Cerebellar cortex (tissue), 1 donor: Measurements from ENCODE around the gene BLOC1S4.
"Not testable (repeated sequence)": the region's sequence is repeated elsewhere in the genome, so short reads cannot be mapped to it uniquely, and the experiment has no call there.

Source experiments
- DNase-seq: peaks from one replicate; pipeline ENCODE4 v3.0.0-alpha.2; 2015; ENCODE audit warnings: low spot score

Gene BLOC1S4

DNA sequence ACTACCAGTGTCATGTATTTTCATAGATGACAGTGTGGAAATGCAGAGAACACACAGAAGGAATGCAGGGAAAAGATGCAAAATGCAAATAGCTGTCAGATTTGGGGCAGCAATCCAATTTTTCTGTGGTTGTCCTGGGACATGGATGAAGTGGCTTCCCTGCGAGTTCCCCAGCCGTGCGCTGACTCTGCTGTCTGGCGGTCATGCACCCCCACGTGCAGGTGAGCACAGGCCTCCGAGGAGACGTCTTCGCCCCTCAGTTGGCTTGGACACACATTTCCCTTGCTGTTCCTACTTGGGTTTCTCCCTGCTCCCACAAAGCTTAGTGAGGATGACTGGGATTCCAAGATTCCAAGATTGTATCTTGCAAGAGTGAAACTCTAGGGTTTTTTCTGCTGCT lies 24.4 kb downstream of the BLOC1S4 start:
- DNase-seq: no peak

DNA sequence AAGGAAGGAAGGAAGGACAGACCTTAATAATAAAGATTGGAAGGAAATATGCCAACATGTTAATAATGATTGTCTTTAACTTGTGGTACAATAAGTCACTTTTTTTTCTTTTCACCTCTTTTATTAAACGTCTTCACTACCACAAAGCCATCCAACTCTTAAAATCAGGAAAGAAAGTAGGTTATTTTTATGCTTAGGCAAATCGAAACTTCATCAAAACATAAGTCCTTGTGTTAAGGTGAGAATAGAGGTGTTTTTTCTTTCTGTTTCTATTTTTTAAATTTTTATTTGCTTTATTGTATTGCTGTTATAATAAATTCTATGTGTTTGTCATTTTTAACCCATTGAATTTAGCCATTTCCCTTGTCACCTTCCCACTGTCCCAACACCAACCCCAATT lies 26.5 kb downstream of the BLOC1S4 start:
- DNase-seq: no peak

- no peak for DNase-seq
Measured at GRCh38 chr4:6742989-6743388, 27.0 kb downstream of the BLOC1S4 start.

GRCh38 chr4:6746721-6747293 lies 30.8 kb downstream of the BLOC1S4 start:
- DNase-seq: no peak

- no peak for DNase-seq
Measured at GRCh38 chr4:6747294-6748051, 31.5 kb downstream of the BLOC1S4 start.

- no peak for DNase-seq
Measured at GRCh38 chr4:6748286-6748685, 32.3 kb downstream of the BLOC1S4 start.

DNA sequence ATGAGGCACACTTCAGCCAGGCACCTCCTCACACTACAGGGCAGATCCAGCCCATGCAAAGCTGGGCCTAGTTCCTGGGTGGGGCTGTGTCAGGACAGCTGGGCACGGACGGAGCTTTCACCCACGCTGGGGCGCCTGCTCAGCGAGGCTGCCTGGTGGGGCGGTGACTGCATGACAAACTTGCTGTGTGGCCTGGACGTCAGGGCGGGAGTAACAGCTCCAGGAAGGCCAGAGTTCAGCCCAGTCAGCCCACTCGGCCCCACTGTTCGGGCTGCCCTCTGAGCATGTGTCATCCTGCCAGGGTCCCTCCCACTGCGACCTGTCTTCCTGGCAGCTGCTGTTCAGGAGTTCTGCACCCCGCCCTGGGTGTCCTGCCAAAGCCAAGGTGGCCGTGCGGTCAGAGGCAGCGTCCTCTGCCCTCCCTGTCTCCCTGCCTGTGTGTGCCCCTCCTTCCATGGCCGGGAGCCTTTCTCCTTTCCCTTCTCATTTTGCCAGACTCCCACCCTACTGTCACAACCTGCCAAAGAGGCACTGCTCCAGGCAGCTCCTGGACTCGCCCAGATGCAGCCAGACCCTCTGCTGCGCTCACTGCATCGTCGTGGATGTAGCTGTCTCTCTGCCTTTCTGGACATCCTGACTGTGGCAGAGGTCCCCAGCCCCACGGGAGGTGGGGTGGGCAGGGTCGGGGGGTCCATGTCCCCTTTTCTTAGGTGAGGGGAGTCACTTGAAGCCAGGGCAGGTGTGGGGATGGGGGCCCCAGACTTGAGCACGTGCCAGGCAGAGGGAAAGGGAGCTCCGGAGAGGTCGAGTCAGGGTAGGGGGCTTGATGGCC lies 33.6 kb downstream of the BLOC1S4 start:
- DNase-seq: no peak

DNA sequence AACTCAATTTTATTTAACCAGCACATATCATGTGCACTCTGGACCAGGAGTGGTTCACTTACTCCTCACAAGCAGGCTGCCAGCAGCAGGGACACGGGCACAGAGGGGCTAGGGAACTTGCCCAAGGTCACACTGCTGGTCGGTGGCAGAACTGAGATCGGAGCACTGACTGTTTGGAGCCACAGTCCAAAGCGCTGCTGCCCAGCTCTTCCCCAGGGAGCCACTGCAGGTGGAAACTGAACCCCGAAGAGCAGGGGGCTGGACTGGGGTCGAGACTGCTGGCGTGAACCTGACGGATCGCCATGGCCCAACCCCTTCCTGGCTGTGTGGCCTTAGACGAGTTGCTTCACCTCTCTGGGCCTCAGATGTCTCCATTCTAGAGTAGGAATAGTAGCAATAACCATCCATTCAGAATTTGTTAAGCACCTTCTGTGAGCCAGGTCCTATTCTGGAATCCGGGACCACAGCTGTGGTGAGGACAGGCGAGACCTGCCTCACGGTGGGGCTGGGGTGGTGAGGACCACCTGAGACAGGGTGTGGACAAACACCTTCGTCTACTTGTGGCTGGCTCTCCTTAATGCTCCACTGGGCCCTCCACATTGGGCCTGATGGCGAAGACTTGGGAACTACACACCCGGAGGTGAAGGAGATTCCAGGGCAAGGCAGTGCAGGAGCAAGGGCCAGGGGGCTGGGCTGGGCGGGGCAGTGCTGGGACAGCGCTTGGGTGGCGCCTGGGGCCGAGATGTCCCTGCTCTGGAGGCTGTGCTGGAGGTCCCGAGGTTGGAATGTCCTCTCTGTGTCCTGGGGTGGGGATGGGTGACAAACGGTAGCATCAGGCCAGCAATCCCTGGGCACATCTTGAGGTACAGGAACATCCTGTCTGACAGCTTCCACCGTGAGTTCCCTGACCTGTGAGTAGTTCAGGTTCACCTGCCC lies 34.6 kb downstream of the BLOC1S4 start:
- no peak for DNase-seq

DNA sequence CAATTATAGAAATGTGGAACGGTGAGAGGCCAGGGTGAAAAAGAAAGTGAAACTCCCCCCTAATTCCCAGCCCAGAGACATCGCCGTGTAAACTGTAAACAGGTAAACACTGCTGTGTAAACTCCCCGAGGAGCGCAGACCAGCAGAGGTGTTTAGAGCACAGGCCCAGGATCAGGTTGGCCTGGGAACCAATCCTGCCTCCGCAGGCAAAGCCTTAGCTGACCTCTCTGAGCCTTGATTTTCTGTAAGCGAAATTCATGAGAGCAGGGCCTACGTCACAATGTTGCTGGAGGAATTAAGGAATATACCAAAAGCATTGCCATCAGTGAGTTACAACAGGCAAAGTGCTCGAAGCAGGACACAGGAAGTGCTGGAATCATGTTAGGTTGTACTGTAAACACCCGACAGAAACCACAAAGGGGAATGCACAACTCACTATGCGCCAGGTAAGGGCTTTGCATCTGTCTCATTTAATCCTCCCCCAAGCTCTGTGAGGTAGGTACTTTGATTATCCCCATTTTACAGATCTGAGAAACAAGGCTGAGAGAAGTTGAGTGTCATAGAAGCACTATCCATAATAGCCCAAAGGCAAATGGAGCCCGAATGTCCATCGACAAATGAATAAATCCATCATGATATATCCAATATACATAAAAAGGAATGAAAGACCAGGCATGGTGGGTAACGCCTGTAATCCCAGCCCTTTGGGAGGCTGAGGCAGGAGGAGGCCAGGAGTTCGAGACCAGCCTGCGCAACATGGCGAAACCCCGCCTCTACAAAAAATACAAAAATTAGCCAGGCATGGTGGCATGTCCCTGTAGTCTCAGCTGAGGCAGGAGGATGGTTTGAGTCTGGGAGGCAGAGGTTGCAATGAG lies 35.9 kb downstream of the BLOC1S4 start:
- DNase-seq: no peak

- no peak for DNase-seq
Measured at GRCh38 chr4:6752486-6752829, 36.5 kb downstream of the BLOC1S4 start.

GRCh38 chr4:6753103-6753560 lies 37.2 kb downstream of the BLOC1S4 start:
- DNase-seq: no peak

DNA sequence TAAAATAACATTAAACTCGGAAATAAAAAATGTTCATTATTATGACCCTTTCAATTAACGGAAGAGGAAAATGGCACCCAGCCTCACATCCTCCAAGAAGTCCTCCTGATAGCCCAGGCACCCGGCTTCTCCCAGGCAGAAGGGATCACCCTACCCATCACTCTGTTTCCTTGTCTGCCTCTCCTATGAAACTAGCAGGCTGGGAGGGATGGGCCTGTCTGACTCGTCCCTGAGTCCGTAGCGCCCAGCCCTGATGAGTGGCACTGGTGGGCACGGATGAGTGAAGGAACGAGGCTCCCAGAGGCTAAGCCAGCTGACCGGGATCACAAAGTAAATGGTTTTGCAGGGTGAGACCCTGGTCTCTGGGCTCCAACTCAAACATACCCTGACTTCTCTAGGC lies 37.9 kb downstream of the BLOC1S4 start:
- DNase-seq: no peak

GRCh38 chr4:6754481-6755087 lies 38.6 kb downstream of the BLOC1S4 start:
- no peak for DNase-seq

GRCh38 chr4:6755088-6755753 lies 39.2 kb downstream of the BLOC1S4 start:
- DNase-seq: no peak

DNA sequence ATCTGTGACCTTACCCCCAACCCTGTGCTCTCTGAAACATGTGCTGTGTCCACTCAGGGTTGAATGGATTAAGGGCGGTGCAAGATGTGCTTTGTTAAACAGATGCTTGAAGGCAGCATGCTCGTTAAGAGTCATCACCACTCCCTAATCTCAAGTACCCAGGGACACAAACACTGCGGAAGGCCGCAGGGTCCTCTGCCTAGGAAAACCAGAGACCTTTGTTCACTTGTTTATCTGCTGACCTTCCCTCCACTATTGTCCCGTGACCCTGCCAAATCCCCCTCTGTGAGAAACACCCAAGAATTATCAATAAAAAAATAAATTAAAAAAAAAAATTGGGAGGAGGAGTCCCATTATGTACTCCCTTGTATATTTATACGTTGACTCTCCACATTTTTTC lies 40.4 kb downstream of the BLOC1S4 start:
- DNase-seq: not testable (repeated sequence)

- DNase-seq: no peak
Measured at GRCh38 chr4:6758728-6759127, 42.8 kb downstream of the BLOC1S4 start.

- no peak for DNase-seq
Measured at GRCh38 chr4:6760865-6761264, 44.9 kb downstream of the BLOC1S4 start.

GRCh38 chr4:6761649-6762615 lies 46.0 kb downstream of the BLOC1S4 start:
- DNase-seq: no peak
